Hypothalamus (tissue), 51 donors: Measurements from ENCODE around the gene CCL22.
"Not testable (repeated sequence)": the region's sequence is repeated elsewhere in the genome, so short reads cannot be mapped to it uniquely, and the experiment has no call there.

ENCODE experiments used
- DNase-seq, 51 donors: peaks; one replicate each; lab custom pipeline; 2025; lab: John Stamatoyannopoulos, UW

CCL22 gene

DNA sequence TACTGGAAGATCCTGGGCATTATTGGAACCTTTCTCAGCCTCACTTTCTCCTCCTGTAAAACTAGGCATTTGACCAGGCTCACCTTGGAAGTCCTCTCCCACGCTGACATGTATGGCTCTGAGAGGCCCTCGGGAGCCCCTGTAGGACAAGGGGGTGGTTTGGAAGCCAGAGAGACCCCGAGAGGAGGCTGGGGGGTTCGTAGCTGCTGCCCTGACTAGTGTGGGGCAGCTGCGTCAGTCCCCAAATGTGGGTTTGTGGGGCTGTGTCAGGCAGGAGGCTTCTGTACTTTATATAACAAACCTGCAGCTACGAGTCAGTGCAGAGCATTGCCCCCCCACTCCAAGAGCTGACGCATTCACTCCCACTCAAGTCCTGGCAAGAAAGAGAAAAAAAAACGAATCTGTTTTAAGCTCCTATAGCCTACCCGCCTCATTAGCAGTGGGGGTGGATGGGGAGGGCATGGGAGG, 15.5 kb downstream of the CCL22 start:
- peak in 9 of 51 donors; percentile 13 to 72 (median 28) for DNase-seq

DNA sequence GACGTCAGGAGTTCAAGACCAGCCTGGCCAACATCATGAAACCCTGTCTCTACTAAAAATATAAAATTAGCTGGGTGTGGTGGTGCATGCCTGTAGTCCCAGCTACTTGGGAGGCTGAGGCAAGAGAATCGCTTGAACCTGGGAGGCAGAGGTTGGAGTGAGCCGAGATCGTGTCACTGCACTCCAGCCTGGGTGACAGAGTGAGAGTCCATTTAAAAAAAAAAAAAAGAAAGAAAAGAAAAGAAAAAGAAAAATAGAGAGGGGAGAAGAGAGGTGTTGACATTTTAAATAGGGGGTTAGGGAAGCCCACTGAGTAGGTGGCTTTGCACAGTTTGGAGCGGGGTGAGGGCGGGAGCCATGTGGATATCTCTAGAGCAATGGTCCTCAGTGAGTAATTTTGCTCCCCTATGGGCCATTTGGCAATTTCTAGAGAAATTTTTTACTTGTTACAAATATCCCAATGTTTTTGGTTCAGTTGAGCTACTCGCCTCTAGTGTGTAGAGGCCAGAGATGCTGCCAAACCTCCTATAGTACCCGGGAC, 16.4 kb downstream of the CCL22 start:
- DNase-seq = not testable (repeated sequence)

DNA sequence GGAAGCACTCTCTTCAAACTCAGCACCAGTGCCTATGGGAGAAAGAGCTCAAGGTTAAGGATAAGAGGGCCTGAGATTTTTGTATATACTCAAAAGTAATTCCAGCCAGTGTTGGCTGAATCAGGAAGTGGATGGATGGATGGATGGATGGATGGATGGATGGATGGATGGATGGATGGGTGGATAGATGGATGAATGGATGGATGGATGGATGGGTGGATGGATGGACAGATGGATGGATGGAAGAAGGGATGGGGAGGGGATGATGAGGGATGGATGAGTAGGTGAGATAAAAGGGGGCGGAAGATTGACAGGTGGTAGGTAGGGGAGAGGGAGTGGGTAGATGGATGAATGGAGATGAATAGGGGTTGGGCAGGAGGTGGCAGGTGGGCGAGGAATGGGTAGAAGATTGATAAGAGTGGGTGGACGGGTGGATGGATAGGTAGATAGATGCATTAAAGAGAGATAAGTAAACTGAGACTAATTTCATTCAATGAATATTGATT, 17.8 kb downstream of the CCL22 start:
- DNase-seq = no peak

DNA sequence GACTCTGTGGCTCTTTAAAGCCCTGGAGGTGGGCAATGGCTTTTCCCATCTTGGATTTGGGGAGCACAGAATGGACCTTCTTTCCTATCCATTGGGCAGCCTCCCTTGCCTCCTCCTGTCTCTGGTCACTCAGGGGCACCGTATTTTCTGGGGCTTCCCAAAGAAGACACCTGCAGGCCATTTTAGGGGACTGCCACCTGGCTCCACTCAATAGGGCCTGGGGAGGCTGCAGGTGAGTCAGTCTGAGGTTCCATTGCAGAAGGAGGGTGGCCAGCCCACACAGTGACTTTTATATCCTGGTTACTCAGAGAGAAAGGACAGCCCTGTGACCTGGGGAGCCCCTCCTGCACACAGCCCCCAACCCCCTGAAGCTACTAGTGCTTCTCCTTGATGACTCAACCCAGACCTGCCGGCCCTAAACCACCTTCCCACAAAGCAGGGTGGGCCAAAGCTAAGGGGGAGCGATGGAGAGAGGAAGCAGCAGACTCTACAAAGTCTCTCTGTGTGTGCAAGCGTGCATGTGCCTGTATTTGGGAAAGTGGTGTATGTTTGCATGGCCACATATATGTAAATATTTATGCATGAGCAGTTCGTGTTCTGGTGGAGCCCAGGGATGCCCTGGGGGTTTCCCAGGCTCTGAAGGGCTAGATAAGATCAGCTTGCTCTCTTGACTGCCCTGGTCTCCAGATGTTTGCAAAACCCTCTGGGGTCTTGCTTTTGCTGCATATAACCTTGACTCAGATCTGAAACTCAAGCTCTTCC, 18.7 kb downstream of the CCL22 start:
- no peak for DNase-seq

DNA sequence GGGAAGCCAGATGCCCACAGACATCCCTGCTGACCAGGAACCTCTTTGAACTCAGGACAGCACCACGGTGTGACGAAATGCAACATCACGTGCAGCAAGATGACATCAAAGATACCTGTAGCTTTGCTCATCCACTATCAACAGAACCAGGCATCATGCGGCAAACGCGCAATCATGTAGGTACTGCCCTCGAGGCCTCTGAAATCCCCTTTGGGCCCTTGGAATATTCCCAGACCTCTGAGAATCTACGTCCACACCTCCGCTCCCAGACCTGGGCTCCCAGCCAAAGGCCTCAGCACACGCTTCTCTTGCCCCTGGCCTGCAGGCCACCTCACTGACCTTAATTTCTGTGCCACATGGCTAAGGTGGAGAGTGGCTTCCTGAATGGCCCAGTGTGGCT, 21.0 kb downstream of the CCL22 start:
- no peak for DNase-seq

DNA sequence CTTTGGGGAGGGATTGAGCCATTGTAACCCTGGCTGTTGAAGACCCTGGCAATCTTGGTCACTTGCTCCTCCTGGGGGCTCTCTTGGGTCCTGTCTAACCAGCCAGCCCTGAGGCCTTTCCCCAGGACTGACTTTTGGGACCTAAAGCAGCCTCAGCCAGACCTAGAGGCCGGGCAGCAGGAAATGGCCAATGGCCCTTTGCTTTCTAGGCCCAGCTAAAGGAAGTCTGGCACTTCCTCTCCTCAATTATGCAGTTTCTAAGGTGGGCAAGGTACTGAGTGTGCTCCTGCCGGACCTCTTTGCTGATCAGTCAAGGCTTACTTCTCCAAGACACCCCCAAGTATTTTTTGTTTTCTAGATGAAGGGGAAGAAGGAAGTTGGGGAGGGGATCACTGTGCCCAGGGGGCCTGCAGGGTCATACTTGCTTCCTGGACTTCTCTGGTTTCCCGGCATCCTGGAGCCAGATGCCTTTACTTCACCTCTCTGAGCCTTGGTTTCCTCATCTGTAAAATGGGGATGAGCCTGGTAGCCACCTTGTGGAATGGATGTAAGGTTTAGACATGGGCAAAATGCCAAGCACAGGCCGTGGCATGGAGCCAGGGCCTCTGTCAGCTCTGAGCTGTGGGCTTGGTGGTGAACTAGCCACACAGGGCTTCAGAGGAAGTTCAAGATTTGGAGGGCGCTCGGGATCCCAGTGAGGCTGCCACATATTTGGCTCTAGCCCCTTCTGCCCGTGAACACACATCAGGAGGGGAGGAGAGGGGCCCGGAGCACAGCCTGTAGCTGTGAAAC, 22.3 kb downstream of the CCL22 start:
- DNase-seq = peak in 3 of 51 donors; percentile 8 to 21 (median 13)

DNA sequence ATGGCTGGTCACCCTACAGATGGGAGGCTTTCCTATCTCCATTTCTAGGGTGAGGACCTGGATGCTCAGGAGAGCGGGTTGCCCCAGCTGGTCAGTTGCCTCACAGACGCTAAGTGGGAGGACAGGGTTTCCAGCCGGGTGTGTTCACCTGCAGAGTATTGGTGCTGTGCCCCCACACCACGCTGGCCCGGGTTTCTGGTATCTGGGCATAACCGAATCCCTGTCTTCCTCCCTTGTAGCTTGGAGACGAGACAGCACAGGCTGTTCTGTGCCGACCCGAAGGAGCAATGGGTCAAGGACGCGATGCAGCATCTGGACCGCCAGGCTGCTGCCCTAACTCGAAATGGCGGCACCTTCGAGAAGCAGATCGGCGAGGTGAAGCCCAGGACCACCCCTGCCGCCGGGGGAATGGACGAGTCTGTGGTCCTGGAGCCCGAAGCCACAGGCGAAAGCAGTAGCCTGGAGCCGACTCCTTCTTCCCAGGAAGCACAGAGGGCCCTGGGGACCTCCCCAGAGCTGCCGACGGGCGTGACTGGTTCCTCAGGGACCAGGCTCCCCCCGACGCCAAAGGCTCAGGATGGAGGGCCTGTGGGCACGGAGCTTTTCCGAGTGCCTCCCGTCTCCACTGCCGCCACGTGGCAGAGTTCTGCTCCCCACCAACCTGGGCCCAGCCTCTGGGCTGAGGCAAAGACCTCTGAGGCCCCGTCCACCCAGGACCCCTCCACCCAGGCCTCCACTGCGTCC, 23.4 kb downstream of the CCL22 start:
- no peak for DNase-seq

DNA sequence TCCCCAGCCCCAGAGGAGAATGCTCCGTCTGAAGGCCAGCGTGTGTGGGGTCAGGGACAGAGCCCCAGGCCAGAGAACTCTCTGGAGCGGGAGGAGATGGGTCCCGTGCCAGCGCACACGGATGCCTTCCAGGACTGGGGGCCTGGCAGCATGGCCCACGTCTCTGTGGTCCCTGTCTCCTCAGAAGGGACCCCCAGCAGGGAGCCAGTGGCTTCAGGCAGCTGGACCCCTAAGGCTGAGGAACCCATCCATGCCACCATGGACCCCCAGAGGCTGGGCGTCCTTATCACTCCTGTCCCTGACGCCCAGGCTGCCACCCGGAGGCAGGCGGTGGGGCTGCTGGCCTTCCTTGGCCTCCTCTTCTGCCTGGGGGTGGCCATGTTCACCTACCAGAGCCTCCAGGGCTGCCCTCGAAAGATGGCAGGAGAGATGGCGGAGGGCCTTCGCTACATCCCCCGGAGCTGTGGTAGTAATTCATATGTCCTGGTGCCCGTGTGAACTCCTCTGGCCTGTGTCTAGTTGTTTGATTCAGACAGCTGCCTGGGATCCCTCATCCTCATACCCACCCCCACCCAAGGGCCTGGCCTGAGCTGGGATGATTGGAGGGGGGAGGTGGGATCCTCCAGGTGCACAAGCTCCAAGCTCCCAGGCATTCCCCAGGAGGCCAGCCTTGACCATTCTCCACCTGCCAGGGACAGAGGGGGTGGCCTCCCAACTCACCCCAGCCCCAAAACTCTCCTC, 24.1 kb downstream of the CCL22 start:
- DNase-seq = no peak

DNA sequence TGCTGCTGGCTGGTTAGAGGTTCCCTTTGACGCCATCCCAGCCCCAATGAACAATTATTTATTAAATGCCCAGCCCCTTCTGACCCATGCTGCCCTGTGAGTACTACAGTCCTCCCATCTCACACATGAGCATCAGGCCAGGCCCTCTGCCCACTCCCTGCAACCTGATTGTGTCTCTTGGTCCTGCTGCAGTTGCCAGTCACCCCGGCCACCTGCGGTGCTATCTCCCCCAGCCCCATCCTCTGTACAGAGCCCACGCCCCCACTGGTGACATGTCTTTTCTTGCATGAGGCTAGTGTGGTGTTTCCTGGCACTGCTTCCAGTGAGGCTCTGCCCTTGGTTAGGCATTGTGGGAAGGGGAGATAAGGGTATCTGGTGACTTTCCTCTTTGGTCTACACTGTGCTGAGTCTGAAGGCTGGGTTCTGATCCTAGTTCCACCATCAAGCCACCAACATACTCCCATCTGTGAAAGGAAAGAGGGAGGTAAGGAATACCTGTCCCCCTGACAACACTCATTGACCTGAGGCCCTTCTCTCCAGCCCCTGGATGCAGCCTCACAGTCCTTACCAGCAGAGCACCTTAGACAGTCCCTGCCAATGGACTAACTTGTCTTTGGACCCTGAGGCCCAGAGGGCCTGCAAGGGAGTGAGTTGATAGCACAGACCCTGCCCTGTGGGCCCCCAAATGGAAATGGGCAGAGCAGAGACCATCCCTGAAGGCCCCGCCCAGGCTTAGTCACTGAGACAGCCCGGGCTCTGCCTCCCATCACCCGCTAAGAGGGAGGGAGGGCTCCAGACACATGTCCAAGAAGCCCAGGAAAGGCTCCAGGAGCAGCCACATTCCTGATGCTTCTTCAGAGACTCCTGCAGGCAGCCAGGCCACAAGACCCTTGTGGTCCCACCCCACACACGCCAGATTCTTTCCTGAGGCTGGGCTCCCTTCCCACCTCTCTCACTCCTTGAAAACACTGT, 25.0 kb downstream of the CCL22 start:
- DNase-seq = peak in 3 of 51 donors; percentile 11 to 37 (median 18)

DNA sequence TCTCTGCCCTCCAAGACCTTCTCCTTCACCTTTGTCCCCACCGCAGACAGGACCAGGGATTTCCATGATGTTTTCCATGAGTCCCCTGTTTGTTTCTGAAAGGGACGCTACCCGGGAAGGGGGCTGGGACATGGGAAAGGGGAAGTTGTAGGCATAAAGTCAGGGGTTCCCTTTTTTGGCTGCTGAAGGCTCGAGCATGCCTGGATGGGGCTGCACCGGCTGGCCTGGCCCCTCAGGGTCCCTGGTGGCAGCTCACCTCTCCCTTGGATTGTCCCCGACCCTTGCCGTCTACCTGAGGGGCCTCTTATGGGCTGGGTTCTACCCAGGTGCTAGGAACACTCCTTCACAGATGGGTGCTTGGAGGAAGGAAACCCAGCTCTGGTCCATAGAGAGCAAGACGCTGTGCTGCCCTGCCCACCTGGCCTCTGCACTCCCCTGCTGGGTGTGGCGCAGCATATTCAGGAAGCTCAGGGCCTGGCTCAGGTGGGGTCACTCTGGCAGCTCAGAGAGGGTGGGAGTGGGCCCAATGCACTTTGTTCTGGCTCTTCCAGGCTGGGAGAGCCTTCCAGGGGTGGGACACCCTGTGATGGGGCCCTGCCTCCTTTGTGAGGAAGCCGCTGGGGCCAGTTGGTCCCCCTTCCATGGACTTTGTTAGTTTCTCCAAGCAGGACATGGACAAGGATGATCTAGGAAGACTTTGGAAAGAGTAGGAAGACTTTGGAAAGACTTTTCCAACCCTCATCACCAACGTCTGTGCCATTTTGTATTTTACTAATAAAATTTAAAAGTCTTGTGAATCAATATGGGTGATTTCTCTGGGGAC, 25.9 kb downstream of the CCL22 start:
- peak in 3 of 51 donors; percentile 12 to 33 (median 22) for DNase-seq

DNA sequence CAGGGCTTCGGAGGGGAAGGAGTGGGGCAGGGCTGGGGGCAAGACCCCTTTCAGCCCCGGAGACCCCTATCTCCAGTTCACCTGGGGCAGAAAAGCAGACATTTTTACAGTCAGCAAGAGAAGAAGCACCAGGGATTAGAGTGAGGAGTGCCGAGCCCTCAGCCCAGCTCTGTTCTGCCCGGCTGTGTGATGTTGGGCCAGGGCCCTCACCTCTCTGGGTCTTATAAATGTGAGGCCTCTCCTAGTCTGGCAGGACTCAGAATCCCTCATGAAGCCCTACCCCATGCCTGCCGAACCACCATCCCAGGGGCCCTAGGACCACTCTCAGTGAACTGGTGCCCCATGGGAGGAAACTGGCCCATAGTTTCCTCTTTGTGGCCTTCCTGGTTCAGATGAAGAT, 26.5 kb downstream of the CCL22 start:
- DNase-seq = no peak

DNA sequence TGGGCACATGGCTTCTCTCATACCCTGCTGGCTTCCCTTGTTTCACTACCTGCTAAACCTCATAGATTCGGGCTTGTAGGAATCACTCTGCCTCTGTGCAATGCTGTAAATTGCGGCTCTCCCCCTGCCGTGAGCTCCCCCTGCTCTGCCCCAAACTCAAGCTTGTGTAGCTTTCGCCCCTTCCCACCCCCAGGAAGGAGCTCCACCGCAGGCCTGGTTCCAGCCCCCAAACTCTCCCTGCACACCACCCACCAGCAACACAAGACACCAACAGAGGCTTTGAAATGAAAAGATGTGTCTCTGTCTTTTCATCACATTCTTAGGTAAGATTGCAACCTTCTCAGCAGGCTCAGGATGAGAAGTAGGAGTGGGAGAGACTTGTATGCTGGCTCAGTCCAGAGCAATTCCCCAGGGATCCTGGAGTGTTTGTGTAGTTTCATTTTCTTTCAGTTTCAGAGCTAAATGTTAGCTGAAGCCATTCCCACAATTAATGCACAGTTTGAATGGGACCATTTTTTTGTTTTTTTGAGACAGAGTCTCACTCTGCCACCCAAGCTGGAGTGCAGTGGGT, 27.9 kb downstream of the CCL22 start:
- DNase-seq = peak in 1 of 51 donors; percentile 16

DNA sequence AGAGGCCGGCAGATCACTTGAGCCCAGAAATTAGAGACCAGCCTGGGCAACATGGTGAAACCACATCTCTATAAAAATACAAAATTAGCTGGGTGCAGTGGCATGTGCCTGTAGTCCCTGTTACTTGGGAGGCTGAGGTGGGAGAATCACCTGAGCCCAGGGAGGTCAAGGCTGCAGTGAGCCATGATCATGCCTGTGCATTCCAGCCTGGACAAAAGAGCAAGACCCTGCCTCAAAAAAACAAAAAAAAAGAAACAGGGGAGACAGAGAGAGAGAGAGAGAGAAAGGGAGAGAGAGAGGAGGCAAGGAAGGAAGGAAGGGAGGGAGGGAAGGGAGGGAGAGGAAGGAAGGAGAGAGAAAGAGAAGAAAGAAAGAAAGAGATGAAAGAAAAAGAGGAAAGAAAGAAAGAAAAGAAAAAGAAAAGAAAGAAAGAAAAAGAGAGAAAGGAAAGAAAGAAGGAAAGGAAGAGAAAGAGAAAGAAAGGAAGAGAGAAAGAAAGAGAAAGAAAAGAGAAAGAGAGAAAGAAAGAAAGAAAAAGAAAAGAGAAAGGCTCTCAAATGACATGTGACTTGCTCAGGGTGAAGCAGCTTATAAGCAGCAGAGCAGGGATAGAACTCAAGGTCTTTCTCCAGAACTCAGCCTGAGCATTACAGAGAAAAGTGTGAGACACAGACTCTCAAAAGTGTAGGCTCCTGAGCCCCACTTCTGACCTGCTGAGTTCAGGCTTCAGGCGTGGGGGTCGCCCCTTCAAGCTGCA, 29.2 kb downstream of the CCL22 start:
- DNase-seq = no peak

DNA sequence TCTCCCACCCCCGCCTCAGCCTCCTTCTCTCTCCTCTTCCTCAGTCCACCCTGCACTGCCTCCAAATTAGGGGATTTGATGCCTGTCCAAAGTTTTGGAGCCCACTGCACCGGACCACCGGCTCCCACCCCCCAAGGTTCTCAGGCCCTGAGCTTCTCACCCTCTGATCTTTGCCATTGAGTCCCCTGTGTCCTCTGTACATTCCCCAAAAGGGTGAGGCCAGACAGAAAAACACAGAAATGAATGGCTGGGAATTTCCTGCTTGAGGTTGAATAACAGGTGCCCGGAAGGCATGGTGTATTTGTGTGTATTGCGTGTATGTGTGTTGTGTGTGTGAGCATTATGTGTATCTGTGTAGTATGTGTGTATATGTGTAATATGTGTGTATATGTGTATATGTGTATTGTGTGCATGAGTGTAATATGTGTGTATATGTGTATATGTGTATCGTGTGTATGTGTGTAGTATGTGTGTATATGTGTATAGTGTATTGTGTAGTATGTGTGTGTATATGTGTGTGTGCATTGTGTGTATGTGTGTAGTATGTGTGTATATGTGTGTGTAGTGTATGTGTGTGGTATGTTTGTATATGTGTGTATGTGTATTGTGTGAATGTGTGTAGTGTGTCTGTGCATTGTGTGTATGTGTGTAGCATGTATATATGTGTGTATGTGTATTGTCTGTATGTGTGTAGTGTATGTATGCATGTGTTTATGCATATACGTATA, 29.9 kb downstream of the CCL22 start:
- no peak for DNase-seq

DNA sequence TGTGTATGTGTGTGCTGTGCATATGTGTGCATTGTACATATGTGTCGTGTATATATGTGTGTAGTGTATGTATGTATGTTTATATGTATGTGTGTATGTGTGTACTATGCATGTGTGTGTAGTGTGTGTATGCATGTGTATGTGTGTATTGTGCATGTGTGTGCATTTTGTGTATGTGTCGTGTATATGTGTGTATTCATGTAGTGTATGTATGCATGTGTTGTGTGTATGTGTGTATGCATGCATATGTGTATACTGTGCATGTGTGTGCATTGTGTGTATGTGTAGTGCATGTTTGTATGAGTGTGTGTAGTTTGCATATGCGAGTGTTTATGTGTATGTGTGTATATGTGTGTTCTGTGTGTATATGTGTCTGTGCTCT, 30.5 kb downstream of the CCL22 start:
- DNase-seq = no peak

DNA sequence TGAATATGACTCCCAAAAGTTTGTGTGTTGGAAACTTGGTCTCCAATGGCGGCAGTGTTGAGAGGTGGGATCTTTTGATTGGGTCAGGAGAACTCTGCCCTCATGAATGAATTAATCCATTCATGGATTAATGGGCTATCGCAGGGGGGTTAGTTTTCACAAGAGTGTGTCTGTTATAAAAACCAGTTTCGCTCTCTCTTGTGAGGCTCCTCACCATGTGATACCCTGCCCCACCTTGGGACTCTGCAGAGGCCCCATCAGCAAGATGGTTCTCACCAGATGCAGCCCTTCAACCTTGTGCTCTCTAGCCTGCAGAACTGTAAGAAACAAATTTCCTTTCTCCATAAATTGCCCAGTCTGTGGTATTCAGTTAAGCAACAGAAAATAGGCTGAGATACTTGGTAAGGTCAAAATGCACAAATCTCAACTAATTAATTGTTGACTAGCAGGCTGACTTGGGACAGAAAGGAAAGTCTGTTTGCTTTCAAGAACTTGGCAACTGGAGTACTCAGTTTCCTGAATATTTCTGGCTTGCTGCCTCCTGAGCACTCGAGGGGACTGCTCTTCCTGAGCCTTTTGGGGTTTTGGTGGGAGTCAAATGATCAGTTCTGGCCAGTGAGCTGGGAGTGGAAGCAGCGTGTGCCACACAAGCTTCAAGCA, 32.2 kb downstream of the CCL22 start:
- DNase-seq = no peak
